Activated CD4-positive, alpha-beta memory T cell treated with anti-CD3 and anti-CD28 coated beads, Interleukin-2, amount 10 ng/mL, durations not matched to agents 7 days and 5 days (primary cell): ENCODE measurements around the gene ACADM. TPM values are rescaled to one million over a fixed set of nuclear protein-coding genes. Genes with fewer than 3 reads are reported as not detected.
"Not testable (repeated sequence)": the region's sequence is repeated elsewhere in the genome, so short reads cannot be mapped to it uniquely, and the experiment has no call there.

Experiments
- CTCF ChIA-PET: fragments of 350-600 bp; sonication (Branson Sonifier 250); formaldehyde crosslinking; loops from one replicate; lab custom pipeline; 2021; ENCODE audit warnings: antibody characterized with exemption, inconsistent platforms; lab: Charles Lee
- POLR2A ChIA-PET: fragments of 350-600 bp; sonication (Branson Sonifier 250); formaldehyde crosslinking; loops from one replicate; lab custom pipeline; 2021; ENCODE audit warnings: antibody characterized with exemption; lab: Charles Lee
- DNase-seq: peaks from one replicate; pipeline ENCODE4 v3.0.0-alpha.2; 2020
- H3K27ac Mint-ChIP-seq: one replicate; pipeline ENCODE4 v1.8.0; 2021; ENCODE audit warnings: mild to moderate bottlenecking, mixed read lengths
- H3K27me3 Mint-ChIP-seq: one replicate; pipeline ENCODE4 v1.8.0; 2021; ENCODE audit warnings: mixed read lengths
- H3K36me3 Mint-ChIP-seq: one replicate; pipeline ENCODE4 v1.8.0; 2021; ENCODE audit warnings: low read depth, mixed read lengths
- H3K4me1 Mint-ChIP-seq: one replicate; pipeline ENCODE4 v1.8.0; 2021; ENCODE audit warnings: mixed read lengths
- H3K4me3 Mint-ChIP-seq: one replicate; pipeline ENCODE4 v1.8.0; 2021; ENCODE audit warnings: mild to moderate bottlenecking, mixed read lengths
- H3K9me3 Mint-ChIP-seq: one replicate; pipeline ENCODE4 v1.8.0; 2021; ENCODE audit warnings: mixed read lengths
- total RNA-seq, 2 experiments: library from RNA; stranded (reverse); gene quantifications; one replicate each; pipeline ENCODE4 v1.2.3, GENCODE V29; 2021

Gene ACADM
- total RNA-seq, 2 experiments from 2014 or later, result 43.4 to 46.4 TPM

DNA sequence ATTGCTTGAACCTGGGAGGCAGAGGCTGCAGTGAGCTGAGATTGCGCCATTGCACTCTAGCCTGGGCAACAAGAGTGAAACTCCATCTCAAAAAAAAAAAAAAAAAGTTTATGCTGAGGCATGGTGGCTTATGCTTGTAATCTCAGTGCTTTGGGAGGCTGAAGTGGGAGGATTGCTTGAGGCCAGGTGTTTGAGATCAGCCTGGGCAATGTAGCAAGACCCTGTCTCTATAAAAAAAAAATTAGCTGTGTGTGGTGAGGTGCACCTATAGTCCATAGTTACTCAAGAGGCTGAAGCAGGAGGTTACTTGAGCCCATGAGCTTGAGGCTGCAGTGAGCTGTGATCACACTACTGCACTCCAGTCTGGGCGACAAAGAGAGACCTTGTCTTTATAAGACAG, 77.0 kb downstream of the ACADM start:
- DNase-seq, H3K27ac Mint-ChIP-seq, H3K4me3 Mint-ChIP-seq, H3K9me3 Mint-ChIP-seq, H3K4me1 Mint-ChIP-seq, H3K27me3 Mint-ChIP-seq, CTCF ChIA-PET: not testable (repeated sequence)
- POLR2A ChIA-PET, result interaction anchor here (1.0 kb wide), 1 partner anchor 15 kb away, joined by 8 read pairs; the partner anchor contains the start of gene RABGGTB
- peaks cover 24% of the 10 kb centered on the region for H3K36me3 Mint-ChIP-seq

GRCh38 chr1:75808921-75809320, 84.4 kb downstream of the ACADM start:
- Mint-ChIP-seq H3K4me3 (no peak overlapping the region), H3K4me1 (no peaks in the 10 kb centered on the region), H3K9me3 (no peaks in the 10 kb centered on the region), H3K36me3 (no peaks in the 10 kb centered on the region), H3K27me3 (no peaks in the 10 kb centered on the region), H3K27ac (no peak overlapping the region)
- POLR2A ChIA-PET, result no interaction called here
- no peak for DNase-seq
- CTCF ChIA-PET, result no interaction called here

DNA sequence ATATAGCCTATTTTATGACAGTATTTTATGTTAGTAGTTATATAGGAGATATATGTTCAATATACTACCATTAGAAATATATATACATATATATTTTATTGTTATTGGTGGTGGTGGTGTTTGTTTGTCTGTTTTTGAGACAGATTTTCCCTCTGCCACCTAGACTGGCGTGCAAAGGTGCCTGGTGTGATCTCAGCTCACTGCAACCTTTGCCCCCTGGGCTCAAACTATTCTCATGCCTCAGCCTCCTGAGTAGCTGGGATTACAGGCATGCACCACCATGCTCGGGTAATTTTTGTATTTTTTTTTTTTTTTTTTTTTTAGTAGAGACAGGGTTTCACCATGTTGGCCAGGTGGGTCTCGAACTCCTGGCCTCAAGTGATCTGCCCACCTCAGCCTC, 85.6 kb downstream of the ACADM start:
- H3K36me3 Mint-ChIP-seq, H3K4me3 Mint-ChIP-seq, DNase-seq, H3K4me1 Mint-ChIP-seq, H3K27ac Mint-ChIP-seq, CTCF ChIA-PET, H3K9me3 Mint-ChIP-seq, POLR2A ChIA-PET, H3K27me3 Mint-ChIP-seq: not testable (repeated sequence)

GRCh38 chr1:75811211-75811981, 86.9 kb downstream of the ACADM start:
- DNase-seq, result no peak
- H3K9me3 Mint-ChIP-seq, result no peaks in the 10 kb centered on the region
- H3K27me3 Mint-ChIP-seq, result no peaks in the 10 kb centered on the region
- H3K4me1 Mint-ChIP-seq, result no peaks in the 10 kb centered on the region
- no peaks in the 10 kb centered on the region for H3K36me3 Mint-ChIP-seq
- ChIA-PET POLR2A (no interaction called here), CTCF (no interaction called here)
- H3K4me3 Mint-ChIP-seq, result no peak overlapping the region
- H3K27ac Mint-ChIP-seq, result no peak overlapping the region

DNA sequence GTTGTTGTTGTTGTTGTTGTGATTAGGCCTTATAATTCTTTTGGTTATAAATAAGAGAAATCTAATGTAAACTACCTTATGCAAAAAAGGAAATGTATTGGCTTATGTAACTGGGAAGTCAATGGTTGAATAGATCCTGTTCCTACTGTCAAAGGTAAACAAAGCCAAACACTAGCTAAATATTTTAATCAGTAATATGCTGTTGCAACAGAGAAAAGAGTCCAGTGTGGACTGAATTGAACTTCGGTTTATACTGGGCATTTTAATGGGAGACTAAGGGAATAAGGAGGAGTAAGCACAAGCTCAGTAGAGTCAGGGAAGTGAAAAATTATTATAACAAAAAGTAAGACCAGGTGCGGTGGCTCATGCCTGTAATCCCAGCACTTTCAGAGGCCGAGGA, 87.6 kb downstream of the ACADM start:
- H3K4me3 Mint-ChIP-seq, result no peak overlapping the region
- CTCF ChIA-PET, result no interaction called here
- no peak overlapping the region for H3K27ac Mint-ChIP-seq
- POLR2A ChIA-PET, result no interaction called here
- H3K9me3 Mint-ChIP-seq, result no peaks in the 10 kb centered on the region
- H3K27me3 Mint-ChIP-seq, result no peaks in the 10 kb centered on the region
- no peak for DNase-seq
- H3K36me3 Mint-ChIP-seq, result no peaks in the 10 kb centered on the region
- no peaks in the 10 kb centered on the region for H3K4me1 Mint-ChIP-seq

Other genes starting within 250 kb of the ACADM start
- gene SLC44A5, start 113.6 kb upstream of the ACADM start, total RNA-seq, result 1 to 10 TPM in 1 of 2 experiments, under 1 TPM in 1; 0.98 to 1.1 TPM
- gene RABGGTB, start 61.5 kb downstream of the ACADM start, total RNA-seq, result 10 to 100 TPM; 80.6 to 82.7 TPM
- gene MSH4, start 72.2 kb downstream of the ACADM start, total RNA-seq, result under 1 TPM; 0.20 to 0.25 TPM
- not detected for gene ASB17, start 207.7 kb downstream of the ACADM start, total RNA-seq